ENCODE measurements around the gene SRCIN1.

The SRCIN1 gene

GRCh38 chr17:38557396-38557795, 48.4 kb downstream of the SRCIN1 start:
- no peak for TF ChIP-seq CTCF (IDR thresholded peaks at IDR 0.05; ENCODE audit: insufficient read depth, missing control alignments)

GRCh38 chr17:38556239-38556638, 49.5 kb downstream of the SRCIN1 start:
- DNase-seq (ENCODE audit: insufficient read length, low spot score): no peak

More at GRCh38 chr17:38557396-38557795, 48.4 kb downstream of the SRCIN1 start:
- FAIRE-seq (no peak), DNase-seq (ENCODE audit: insufficient read length, low spot score) (no peak)

GRCh38 chr17:38554430-38555350, 51.1 kb downstream of the SRCIN1 start:
- FAIRE-seq (no peak), DNase-seq (ENCODE audit: insufficient read length, low spot score) (peak; percentile 87)
- TF ChIP-seq CTCF (IDR thresholded peaks at IDR 0.05; ENCODE audit: insufficient read depth, missing control alignments): no peak

More at GRCh38 chr17:38556239-38556638, 49.5 kb downstream of the SRCIN1 start:
- TF ChIP-seq CTCF (IDR thresholded peaks at IDR 0.05; ENCODE audit: insufficient read depth, missing control alignments): no peak
- no peak for FAIRE-seq

GRCh38 chr17:38552343-38552742, 53.4 kb downstream of the SRCIN1 start:
- DNase-seq (ENCODE audit: insufficient read length, low spot score) (no peak), FAIRE-seq (no peak)
- no peak for TF ChIP-seq CTCF (IDR thresholded peaks at IDR 0.05; ENCODE audit: insufficient read depth, missing control alignments)

GRCh38 chr17:38551121-38551520, 54.6 kb downstream of the SRCIN1 start:
- no peak for TF ChIP-seq CTCF (IDR thresholded peaks at IDR 0.05; ENCODE audit: insufficient read depth, missing control alignments)
- no peak for FAIRE-seq
- DNase-seq (ENCODE audit: insufficient read length, low spot score): no peak

GRCh38 chr17:38550661-38551060, 55.1 kb downstream of the SRCIN1 start:
- no peak for FAIRE-seq

More at GRCh38 chr17:38550661-38551060, 55.1 kb downstream of the SRCIN1 start:
- TF ChIP-seq CTCF (IDR thresholded peaks at IDR 0.05; ENCODE audit: insufficient read depth, missing control alignments): no peak
- no peak for DNase-seq (ENCODE audit: insufficient read length, low spot score)
